HG02885 (cell line): ENCODE measurements around the gene RNF150.
"Not testable (repeated sequence)": the region's sequence is repeated elsewhere in the genome, so short reads cannot be mapped to it uniquely, and the experiment has no call there.

Experiments used
- ATAC-seq: cut with Tn5 transposase; IDR thresholded peaks from one replicate; pipeline ENCODE4 v1.9.1; 2021; ENCODE audit warnings: mild to moderate bottlenecking; ENCODE audit not compliant: unreplicated experiment, poor library complexity

The RNF150 gene

DNA sequence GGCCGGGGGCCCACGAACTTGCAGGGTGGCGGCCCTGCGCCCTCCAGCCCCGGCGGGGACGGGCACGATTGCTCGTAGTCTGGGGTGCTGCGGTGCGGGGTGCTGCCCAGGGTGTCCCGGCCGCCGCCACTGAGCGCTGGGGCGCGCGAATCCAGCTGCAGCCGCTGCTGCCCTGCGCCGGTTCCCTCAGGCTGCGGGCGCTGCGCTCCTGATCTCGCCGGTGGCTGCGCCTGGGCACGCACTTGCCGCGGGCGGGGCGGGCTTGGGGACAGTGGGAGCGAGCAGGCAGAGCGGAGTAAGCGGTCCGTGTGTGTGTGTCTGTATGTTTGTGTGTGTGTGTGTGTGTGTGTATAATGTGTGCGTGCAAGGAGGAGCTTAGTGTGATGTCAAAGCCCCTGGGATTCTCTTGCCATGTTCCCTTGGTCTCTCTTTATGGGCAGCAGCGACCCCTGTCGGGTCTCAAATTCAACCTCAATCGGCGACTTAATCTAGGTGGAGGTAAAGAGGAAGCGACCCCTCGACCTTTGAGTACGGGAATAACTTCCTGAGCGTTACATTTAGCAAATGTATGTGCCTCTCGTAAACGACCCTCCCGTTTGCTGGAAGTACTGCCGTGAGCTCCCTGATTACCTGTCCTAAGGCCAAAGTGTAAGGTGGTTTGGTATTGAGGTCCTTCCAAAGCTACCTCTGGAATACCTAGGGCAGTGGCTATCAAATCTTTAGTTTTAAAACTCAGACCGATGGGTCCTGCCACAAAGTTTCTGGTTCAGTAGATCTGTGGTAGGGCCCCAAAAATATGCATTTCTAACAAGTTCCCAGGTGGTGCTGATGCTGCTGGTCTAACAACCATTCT, at the start of gene RNF150:
TSS of gene RNF150 (minus strand) at position 324 of the 853 bp plus-strand sequence.
- peak; percentile 65 for ATAC-seq

DNA sequence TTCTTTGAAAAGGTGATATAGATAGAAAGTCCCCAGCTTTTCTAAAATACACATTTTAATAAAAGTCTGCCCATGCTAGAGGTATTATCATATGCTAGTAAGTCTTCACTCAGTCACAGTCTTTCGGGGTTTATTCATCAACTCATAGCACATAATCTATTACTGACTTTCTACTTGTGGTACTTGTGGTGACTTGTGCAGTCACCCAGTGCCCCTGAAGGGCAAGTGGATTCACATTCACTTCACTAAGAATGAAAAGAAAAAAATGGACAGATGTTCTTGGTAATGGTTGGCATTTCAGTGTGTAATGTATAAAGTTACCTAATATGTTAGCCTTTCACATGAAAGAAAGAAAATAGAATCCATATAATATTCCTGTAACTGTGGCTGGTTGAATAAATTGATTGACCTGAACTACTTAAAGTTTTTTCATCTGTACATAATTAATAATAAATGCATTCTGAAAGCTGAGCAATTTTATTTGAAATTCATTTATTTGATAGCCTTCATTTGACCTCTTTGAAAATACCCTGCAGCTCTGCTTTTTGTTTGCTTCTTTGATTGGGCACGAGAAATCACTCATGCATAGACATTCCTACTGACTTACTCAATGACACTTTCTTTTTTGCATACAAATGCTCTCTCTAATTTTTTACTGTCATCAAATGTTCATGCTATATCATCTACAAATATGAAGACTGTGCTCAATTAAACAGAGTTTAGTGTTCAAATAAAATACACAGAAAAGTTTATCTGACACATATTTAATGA, 47.9 kb upstream of the RNF150 start:
- no peak for ATAC-seq

DNA sequence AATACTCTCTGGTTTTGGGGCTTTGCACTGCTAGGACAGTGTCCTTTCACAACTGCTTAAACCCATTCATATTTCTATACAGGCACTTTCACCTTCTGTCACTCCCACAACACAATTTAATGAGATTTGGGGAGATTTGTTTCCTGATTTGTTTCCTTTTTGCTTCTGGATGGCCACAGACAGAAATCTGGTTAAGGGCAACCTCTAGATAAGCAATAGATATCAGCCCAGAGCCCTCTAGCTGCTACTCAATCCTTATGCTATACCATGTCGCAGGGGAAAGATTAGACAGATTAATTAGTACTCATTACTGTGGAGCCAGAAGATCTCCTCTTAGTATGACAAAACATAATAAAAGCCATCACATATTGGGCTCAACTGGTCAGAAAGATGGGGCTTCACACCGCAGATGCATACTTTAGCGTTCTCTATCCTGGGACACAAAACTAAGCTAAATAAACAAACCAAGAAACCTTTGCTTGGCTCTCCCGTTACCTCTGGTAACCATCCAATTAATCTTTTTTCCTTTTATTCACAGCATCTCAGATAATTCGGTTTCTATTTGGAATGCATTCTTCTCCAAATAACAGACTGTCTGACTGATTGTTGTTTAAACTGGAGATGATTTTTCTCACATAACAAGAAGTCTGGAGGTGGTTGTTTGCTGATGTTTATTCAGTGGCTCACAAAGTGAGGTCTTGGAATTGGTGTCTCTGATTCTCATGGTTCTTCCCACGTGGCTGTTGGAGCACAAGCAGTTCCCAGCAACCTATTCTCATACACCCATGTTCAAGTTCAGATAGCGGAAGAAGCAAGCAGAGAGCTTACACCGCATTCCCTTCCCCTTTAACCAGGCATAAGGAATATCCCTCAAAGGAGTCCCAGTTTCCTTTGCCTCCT, 46.5 kb upstream of the RNF150 start:
- ATAC-seq = no peak

DNA sequence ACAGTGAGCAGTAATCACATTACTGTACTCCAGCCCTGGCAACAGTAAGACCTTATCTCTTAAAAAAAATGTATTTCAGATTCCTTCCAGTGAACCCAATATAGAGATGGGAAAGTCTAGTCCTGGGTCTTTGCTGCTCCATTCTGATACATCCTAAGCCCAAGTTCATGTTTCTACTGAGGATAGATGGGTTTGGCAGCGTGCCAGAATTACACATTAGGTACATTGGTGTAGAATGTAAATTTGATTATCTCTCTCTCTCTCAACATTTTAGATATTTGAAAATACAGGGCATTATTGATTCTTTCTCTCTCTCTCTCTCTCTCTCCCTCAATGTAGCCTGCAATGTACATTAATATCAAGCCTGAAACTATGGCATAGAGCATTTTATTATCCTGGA, 43.9 kb upstream of the RNF150 start:
- ATAC-seq = no peak

DNA sequence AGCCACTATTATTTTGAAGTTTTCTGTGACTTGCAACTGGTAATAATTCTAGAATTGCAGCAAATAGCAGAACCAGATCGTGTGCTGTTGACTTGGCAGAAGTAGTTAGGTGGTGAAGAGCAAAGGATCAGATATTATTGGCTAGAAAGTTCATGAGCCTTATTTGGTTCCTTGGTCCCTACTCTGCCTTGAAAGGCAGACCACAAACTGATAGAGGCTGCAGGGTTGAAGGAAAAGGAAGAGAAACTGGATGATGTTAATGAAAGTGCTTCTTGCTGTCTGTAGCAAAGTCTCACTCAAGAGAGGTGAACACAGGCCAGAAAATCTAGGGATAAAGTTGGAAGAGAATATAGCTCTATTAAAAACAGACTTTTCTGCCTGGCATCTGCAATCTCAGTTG, 41.2 kb upstream of the RNF150 start:
- peak; percentile 68 for ATAC-seq

DNA sequence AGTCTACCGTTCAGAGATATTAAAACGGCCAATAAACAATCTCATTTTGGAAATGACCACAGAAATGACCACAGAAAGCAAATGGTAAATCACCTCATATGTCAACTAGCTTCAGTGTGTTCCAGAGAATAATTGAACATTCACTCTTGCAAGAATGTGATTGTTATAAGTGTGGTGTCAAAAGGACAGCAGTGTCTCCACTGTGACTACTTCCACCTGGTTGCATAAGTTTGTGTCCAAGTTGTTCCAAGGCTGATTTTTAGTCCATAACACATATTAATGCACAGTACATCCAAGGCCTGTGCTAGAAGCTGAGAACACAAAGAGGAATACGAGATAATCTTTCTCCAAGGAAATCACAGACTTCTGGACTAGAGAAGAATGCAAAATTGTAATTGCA, 37.4 kb upstream of the RNF150 start:
- ATAC-seq = no peak

DNA sequence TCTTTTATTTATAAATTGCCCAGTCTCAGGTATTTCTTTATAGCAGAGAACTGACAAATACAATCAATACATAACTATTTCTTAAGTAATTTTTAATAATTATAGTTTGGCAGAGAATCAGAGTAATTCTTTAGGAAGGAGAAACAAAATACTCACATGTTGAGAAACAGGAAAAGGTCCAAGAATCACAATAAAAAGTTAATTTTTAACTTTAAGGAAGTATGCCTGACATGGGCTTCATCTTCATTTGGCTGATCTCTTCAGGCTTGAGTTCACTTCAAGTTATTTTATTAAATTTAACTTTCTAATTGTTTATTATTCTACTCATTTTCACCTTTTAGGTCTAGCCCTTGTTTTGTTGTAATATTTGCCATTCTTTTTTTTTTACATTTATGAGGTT, 36.1 kb upstream of the RNF150 start:
- ATAC-seq = no peak

DNA sequence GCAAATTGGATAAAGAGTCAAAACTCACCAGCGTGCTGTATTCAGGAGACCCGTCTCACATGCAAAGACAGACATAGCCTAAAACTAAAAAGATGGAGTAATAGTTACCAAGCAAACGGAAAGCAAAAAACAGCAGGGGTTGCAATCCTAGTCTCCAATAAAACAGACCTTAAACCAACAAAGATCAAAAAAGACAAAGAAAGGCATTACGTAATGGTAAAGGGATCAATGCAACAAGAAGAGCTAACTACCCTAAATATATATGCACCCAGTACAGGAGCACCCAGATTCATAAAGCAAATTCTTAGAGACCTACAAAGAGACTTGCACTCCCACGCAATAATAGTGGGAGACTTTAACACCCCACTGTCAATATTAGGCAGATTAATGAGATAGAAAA, 31.7 kb upstream of the RNF150 start:
- ATAC-seq = not testable (repeated sequence)

DNA sequence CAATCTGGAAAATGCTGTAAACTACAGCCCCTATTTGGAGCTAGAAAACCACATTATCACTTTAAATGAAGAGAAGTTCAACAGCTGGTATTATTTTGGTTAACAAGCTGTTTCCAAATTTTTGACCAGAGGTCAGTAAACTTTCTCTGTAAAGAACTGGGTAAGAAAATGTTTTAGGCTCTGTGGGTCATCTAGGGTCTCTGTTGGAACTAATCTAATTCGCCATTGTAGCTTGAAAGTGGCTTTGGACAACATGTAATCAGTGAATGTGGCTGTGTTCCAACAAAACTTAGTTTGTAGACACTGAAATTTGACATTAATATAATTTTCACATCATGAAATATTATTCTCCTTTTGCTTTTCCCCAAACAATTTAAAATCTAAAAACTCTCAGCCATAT, 25.8 kb upstream of the RNF150 start:
- no peak for ATAC-seq

DNA sequence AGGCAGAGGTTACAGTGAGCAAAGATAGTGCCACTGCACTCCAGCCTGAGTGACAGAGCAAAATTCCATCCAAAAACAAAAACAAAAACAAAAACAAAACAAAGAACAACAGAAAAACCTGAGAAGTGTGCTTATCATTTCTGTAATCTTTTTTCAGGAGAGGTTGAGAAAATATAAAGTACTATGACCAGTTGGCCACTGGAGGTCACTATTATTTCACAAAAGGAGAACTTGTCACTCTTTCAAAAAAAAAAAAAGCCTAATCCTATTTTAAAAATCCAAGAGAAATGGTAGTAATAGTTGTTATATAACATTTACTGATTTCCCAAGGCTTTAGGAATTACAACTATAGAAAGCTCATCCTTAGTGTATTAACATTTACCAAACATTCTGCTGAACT, 24.9 kb upstream of the RNF150 start:
- ATAC-seq = peak; percentile 59

DNA sequence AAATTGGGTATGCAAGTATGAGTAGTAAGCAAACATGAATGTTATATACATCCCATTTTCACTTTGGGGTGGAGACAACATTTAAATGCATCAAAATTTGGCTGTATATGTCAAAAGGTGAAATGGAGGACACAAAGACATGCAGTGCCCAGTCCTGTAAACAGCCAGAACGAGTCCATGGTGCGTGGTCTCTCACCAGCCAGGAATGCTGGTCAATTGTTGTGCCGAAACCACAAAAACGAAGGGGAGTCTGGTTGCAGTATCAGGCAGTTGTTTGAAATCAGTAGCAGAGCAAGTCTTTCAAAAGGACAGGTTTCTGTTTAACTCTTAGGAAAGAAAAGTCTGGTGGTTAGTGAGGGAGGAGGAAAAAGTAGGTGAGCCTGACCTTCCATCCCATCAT, 22.3 kb upstream of the RNF150 start:
- no peak for ATAC-seq

DNA sequence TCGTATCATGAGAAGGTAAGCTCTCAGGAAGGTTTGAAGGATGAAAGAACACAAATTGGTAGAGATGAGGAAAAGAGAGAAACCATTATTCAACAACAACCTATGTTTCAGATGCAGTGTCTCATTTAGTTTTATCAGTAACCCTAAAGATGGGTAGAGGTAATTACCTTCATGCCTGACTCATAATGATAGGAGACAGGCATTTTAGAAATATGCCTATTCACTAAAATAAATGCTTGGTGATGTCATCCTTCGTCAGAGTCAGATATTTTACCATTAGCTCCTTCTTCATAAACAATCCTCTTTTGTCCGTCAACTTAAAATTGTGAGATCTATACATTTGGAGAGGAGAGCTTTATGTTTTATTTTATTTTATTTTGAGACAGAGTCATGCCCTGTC, 21.5 kb upstream of the RNF150 start:
- no peak for ATAC-seq

DNA sequence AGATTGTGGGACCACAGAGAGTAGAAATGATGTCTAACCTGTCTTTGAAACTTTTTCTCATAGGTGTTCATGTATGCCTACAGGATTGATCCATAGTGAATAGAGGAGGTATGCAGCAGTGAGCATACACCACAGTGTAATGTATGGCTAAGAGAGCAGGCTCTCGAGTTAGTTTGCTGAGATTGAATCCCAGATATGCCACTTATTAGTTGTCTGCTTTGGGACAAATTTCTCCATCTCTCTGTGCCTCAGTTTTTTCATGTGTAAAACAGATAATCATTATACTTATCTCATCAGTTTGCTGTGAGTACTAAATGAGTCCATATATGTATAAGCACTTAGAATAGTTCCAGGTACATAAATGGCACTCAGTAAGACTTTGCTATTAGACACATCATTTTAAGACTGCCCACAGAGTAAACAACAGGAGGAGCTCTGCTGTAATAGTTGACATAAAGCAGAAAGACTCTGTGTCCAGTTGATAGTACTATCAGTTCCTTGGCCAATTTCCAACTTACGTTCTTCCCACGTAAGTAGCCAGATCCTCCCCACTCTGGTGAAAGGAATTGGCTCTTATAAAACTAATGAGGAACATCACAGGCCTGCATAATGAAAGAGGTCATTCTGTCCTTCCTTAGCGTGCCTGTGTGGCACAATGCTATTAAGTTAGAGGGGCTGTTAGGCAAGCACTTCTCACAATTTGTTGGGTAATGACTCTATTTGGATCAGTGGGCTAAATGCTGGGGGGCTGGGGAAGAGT, 20.7 kb upstream of the RNF150 start:
- no peak for ATAC-seq

DNA sequence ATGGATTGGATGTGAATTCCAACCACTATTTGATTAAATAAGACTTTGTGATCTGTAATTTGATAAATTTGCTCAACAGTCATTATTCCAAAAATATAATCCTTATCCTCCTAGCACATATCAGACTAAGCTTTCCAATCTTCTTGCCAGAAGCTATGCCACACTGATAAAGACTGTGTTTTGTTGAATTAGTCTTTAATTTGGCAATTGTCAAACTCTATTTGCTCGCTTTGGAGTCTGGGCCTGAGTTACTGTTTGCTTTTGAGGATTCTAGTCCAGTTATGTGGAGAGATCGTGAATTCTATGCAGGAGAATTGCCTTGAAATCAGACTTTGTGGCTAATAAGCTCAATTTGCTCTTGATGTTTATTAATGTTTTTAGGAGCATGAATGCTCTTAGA, 10.9 kb upstream of the RNF150 start:
- ATAC-seq = no peak

DNA sequence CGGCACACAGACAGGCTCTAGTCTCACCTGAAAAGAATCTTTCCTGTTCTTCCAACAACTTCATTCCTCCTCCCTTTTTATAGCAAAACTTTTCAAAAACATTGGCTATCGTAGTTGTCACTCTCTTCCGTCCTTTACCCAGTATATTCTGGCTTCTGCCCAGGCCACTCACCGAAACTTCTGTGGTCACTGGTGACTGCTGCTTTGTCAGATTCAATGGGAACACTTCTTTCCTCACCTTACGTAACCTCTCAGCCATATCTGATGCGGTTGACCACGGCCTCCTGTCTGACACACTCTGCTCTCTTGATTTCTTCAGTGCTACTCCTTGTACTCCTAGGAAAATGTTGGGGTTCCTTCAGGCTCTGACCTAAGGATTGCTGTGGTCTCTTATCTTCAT, 9.2 kb upstream of the RNF150 start:
- ATAC-seq = no peak

DNA sequence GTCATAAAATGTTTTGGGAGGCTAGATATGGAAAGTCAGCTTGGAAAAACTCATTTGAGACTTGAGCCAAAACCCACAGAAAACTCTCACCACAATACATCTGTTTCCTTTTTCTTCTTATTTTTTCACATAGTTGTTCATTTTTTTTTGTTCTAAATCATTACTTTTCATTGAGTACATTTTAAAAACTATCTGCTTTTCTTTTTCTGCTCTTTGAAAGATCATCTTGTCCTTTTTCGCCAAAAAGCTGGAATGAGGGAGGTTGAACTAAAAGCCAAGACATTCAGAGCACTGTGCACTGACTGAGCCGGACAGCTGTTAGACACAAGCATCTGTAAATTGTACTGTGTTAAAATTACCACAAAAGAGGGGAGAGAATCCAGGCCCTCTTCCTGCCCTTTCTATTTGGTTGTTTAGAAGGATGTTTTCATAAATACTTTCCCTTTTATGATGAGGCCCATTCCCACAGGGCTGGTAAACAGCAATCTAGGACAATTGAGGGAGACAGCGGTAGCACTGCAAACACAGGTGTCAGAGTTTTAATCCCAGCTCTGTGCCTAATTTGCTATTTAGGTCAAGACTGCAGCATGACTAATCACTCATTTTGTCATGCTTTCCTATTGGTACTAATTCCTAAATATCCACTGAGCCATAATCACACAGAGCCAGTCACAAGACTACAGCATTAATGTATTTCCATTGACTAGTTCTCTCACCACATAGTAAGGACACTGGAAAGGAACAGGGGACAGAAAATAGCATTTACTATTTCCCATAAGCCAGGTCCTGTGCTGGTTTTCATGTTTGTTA, 7.3 kb upstream of the RNF150 start:
- no peak for ATAC-seq

DNA sequence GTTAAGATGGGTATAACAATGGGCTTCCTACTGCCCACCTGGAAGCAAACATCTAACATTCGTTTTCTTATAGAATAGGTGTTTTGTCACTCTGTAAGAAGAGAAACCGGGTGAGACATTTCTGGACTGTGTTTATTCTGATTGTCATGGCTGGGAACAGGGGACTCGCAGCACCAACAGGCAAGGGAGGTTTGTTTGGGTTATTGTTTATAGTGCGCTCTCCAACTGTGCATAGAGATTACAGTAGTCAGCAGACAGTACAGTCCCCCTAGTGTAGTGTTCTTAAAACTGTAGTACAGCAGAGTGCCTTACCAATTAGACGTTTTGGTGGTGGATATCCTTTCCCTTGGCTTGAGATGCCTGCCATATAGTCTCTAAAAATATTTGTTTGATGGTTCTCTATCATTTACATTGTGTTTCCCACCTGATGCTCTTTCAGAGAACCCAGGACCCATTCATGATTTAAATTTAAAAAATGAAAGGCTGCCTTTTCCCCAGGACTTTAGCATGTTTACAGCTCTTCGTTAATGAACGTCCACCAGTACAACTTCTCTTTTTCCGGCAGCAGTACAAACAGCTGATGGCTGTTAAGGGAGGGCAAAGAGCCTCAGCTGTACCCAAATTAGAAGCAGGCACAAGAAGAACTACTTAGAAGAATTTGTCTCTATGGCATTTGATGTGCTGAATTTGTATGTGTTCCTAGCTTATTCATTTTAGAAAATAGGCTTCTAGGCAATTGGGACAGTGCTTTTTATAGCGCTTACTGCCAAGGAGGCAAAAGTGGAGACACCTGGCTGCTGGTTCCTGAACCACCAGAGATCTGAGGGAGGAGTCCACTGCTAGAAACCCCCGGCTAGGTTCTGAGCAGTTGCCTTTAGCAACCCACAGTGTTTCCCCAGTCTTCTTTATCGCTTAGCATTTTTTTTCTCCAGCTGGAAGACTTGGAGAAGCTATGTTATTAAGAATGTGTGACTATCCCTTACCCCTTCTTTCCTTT, 1.0 kb upstream of the RNF150 start:
- no peak for ATAC-seq

DNA sequence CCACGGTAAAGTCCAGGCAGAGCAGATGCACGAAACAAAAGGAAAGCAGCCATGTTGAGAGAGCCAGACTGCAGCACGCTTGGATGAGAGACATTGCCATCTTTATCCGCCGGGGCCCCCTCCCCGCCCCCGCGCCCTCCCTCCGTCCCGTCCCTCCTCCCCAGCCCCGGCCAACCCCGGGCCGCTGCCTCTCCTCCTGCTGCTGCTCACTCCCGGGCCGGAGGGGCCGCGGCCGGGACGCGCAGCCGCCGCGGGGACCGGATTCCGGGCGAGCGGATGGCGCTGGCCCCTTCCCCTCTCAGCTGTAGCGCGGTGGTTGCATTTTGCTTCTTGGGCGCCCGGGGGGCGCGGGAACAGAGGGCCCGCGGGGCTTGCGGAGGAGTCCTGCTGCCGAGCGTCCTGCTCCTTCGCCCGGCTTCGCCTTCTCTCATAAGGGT, 542 bp downstream of the RNF150 start:
- ATAC-seq = peak; percentile 29
